HG03135 (cell line): ENCODE data around the gene CFAP157.
"Not testable (repeated sequence)": the region's sequence is repeated elsewhere in the genome, so short reads cannot be mapped to it uniquely, and the experiment has no call there.

Experiments
- ATAC-seq: cut with Tn5 transposase; IDR thresholded peaks from one replicate; pipeline ENCODE4 v1.9.1; 2021; ENCODE audit warnings: mild to moderate bottlenecking, moderate library complexity; ENCODE audit not compliant: unreplicated experiment

CFAP157 gene

DNA sequence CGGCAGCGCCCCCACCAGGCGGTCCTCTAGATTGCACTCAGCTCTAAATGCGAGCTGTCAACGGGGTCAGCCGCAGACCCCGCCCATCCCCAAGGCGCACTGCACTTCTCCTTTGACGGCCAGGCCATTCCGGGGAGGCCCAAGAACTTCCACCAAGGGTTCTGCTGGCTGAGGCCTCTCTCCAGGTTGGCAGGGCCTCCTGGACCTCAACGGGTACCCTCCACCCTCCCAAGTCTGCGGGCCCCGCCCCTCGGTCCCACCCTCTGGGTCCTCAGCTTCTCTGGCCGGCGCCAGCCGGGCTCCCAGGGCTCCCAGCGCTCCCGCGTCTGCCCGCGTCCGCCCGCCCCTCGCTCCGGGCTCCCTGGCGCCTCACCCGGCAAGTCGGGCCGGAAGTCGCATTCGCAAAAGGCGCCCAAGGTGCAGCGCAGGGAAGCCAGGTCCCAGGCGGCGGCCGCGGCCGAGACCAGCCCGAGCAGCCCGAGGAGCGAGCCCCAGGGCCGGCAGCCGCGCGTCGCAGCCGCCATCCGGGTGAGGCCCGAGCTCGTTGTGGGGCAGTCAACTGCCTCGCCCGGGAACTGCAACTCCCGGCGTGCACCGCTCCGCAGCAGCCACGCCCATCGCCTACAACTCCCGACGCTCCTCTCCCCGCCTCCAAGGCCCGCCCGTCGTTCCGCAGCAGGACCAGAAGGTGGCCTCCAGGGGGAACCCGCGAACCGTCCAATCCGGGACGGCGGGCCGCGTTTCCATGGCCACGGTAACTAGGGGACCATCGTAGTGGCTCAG, 28.1 kb downstream of the CFAP157 start, which contains the start of gene TOR2A:
TSS of gene TOR2A (minus strand) at position 548 of the 783 bp plus-strand sequence. CDS start at position 524, 24 bp downstream.
- peak; percentile 88 for ATAC-seq

DNA sequence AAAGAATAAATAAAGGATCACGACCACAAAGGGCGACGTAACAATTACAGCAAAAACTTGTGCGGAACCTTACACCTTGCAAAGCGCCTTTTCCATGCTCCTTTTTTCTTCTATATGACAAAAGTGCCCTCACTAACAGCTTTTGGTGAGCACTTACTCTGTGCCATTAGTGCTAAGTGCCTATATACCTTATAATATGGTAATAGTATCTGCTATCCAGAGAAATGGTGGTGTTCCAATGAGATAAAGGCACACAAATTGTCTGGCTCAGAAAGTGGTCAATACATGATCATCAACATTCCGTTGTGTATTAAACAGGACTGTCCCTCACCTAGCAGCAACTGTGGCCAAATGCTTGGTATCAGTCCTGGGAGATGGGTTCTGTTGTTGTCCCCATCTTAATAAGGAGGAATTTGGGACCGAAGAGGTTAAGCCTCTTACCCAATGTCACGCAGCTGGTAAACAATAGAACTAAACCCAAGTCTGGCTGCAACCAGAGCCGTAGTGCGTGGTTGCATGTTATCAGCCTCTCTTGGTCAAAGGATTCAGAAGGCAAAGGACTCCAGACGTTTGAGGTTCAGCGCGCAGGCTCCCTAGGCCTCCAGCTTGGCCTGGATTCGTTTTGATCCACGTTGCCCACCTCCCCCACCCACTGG, 28.9 kb downstream of the CFAP157 start:
- ATAC-seq = no peak

DNA sequence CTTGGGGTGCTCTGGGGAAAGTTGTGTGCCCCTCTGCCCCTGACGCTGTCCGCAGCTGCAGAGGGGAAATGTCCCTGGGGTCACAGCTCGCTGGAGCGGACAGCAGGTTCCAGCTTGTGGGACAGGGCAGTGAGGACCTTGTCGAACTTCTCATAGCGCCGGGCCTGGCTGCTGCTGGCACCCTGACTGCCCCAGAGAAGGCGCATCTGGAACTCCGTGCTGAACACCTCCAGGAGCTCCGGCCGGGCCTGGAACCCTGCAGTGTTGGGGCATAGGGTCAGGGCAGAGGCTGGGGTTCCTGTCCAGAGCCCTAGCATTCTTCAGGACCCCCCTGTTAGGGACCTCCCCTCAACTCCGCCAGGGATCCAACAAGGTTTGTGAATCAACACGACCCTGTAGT, 31.9 kb downstream of the CFAP157 start:
- no peak for ATAC-seq

DNA sequence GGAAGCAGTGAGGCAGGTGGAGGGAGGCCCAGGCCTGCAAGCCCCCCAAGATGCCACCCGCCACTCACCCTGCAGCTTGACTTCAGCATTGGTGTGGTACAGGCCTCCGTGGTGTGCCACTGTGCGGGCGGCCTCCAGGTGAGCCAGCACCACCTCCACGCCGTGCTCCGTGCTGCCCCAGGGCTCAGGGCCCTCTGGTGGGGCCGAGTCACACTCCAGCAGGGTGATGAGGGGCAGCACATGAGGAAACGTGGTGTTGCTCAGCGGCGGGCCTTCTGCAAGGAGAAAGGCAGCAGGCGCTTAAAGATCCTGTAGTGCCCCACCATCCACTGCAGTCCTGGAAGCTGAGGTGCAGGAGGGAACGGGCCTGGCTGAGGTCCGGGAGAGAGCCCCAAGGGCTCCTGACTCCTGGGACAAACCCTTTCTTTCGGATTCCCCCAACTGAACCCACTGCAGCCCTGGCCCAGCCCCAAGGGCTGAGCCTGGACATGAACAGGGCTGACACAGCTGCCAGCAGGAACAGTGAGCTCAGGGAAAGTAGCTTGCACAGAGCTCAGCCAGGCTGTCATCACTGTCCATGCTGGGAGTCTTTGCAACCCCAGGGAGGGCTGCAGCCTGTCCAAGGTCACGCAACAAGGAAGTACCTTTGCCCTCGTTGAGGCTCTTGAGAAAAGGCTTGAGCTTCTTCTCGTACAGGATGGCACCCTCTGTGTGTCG, 33.0 kb downstream of the CFAP157 start:
- ATAC-seq = no peak

DNA sequence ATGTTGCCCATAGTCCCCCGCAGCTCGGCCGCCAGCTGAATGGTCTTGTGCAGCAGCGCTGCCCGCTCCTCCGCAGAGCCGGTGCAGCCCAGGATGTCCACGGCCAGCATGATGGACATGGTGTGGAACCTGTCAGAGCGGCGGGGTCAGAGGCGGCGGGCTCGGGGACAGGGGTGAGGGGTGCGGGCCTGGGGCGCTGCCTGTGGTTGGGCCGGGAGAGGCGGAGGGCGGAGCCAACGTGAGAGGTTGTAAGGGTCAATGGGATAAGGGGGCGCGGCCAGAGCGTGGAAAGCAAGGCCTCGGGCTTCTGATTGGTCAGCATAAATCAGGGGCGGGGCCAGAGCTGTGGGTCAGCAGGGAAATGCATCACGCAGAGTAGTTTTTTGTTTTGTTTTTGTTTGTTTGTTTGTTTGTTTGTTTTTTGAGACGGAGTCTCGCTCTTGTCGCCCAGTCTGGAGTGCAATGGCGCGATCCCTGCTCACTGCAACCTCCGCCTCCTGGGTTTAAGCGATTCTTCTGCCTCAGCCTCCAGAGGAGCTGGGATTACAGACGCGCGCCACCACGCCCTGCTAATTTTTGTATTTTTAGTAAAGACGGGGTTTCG, 35.1 kb downstream of the CFAP157 start:
- no peak for ATAC-seq

DNA sequence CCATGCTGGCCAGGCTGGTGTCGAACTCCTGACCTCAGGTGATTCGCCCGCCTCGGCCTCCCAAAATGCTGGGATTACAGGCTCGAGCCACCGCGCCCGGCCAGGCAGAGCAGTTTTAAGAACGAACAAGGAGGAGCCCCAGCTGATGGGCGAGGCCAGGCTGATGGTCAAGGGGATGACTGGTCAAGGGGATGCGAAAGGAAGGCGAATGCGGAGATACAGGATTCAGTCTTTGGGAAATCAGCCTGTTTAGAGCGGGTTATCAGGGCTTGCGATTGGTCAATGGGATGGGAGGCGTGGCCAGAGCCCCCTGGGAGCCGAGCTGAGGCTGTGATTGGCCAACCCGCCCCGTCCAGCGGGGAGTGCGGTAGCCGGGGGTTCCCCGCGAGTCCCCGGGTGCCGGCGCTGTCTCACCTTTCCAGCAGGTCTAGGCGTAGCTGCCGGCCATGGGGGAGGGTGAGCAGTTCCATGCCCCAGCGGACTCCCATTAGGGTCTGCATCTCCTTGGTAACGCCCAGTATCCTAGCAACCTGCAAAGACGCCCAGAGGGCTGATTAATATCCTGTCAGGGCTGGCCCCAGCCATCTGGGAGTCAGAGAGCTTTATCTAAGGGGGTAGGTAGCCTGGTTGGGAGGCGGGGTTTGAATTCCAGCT, 35.8 kb downstream of the CFAP157 start:
- no peak for ATAC-seq

- no peak for ATAC-seq
These were observed 37.8 kb downstream of the CFAP157 start for GRCh38 chr9:127744398-127745110.

DNA sequence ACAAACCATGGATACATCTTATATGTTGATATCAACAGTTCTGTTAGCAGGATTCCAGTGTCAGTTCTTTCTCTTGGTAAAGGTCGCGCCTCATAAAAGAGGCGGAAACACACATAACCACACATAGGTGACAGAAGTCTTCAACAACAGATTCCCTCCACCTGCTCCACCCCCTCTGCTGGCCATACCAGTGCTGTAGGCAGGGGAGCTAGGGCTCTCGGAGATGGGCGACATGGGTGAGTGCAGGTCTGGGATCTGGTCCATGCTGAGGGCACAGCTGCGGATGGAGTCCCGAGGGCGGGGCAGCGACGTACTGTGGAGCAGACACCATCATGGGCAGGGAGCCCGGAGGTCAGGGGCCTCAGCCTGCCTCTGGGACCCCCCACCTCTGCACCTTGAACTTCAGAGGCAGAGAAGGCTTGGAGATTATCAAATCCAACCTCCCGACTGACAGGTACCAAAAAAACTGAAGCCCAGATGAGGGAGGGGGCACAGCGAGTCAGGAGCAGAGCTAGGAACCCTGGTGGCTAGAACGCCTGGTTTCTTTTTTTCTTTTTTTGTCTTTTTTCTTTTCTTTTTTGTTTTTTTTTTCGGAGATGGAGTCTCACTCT, 40.3 kb downstream of the CFAP157 start:
- no peak for ATAC-seq

- no peak for ATAC-seq
These were observed 42.5 kb downstream of the CFAP157 start for GRCh38 chr9:127749090-127749787.

GRCh38 chr9:127751269-127752054, 44.7 kb downstream of the CFAP157 start:
- ATAC-seq = no peak

DNA sequence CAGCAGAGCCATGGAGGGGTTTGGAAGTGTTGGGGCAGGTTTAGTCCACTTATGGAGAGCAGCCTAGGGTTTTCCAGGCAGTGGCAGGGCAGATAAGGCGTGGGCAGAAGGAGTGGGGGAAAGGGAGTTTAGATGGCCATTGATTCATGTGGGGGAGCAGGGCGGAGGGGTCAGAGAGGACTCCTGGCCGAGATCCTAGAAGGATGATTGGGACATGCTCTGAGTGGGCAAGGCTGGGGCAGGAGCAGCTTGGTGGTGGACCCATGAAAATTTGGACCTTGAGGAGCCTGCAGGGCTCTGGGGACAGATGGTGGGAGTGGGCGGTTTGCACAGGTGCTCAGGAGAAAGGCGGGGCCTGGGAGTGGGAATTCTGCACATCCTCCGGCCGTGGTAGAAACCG, 46.4 kb downstream of the CFAP157 start:
- ATAC-seq = no peak

DNA sequence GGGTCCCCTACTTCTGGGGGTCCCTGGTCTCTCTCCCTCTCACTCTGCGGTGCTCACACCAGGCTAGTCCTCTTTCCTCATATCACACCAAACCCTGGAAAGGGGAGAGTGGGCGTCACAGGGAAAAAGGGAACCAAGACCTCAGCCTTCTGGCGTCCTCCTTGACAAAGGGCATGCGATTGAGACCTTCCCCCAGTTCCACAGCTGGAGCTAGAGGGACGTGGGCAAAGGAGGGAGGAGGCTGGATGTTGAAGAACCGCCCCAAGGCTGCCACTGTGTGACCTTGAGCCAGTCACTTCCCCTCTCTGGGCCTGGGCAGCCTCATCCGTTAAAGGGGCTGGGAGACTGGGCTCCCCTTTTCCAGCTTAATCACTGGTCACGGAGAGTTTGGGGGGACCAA, 46.8 kb downstream of the CFAP157 start:
- ATAC-seq = no peak

GRCh38 chr9:127754099-127755060, 47.6 kb downstream of the CFAP157 start:
- ATAC-seq = no peak

- ATAC-seq = no peak
These were observed 48.6 kb downstream of the CFAP157 start for GRCh38 chr9:127755061-127756060.

DNA sequence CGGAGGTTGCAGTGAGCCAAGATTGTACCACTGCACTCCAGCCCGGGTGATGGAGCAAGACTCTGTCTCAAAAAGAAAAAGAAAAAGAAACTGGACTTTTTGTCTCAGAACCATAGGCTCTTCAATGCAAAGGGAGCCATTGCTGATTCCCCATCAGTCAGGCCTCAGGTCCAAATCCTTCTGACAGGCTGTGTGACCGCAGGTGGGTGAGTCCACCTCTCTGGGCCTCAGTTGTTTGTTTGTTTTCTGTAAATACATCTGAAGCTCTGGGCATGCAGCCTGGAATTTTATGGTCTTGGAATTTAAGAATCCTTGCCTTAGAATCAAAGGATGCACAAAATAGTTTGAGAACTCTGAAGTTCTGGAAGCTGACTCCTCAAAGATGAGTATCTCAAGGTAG, 49.4 kb downstream of the CFAP157 start:
- no peak for ATAC-seq

DNA sequence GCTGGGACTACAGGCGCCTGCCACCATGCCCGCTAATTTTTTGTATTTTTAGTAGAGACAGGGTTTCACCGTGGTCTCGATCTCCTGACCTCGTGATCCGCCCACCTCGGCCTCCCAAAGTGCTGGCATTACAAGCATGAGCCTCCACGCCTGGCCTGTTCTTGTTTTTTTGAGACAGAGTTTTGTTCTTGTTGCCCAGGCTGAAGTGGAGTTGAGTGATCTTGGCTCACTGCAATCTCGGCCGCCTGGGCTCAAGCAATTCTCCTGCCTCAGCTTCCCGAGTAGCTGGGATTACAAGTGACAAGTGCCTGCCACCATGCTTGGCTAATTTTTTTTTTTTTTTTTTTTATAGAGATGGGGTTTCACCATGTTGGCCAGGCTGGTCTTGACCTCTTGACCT, 50.0 kb downstream of the CFAP157 start:
- not testable (repeated sequence) for ATAC-seq
